NCI-H526 (cell line): ENCODE results near the gene ARHGEF37.
"Not testable (repeated sequence)": the region's sequence is repeated elsewhere in the genome, so short reads cannot be mapped to it uniquely, and the experiment has no call there.

ENCODE experiments used
- DNase-seq, 2 experiments: peaks; one replicate each; lab custom pipeline; 2025; lab: John Stamatoyannopoulos, UW

Gene ARHGEF37

DNA sequence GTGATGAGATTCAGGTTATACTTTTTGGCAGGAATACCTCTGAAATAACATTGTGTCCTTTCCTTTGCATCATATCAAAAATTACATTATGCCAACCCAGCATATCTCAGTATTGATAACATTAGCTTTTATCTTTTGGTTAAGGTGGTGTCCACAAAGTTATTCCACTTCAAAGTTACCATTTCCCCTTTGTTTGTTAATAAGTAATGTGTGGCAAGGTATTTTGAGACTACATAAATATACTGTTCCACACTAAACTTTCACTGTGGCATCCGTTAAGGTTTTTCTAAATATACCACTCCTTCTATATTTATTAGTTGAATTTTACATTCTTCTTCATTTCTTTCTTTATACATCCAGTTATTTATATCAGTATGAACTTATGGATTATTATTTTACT is 14.1 kb upstream of the ARHGEF37 start:
- DNase-seq, result no peak

- no peak for DNase-seq
Observed at GRCh38 chr5:149572170-149572569, 9.1 kb upstream of the ARHGEF37 start.

GRCh38 chr5:149572576-149573231 is 8.6 kb upstream of the ARHGEF37 start:
- DNase-seq, result no peak

GRCh38 chr5:149575131-149575530 is 6.2 kb upstream of the ARHGEF37 start:
- DNase-seq, result no peak

DNA sequence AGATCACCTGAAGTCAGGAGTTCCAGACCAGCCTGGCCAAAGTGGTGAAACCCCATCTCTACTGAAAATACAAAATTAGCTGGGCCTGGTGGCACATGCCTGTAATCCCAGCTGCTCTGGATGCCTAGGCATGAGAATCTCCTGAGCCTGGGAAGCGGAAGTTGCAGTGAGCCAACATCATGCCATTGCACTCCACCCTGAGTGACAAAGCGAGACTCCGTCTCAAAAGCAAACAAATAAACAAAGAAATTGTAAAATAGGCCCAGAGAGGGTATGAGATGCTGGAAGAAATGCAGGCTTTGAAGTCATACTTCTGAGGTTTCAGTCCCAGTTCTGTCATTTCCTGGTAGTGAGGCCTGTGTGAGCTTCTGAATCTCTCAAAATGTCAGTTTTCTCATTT is 5.3 kb upstream of the ARHGEF37 start:
- DNase-seq, result no peak

- no peak for DNase-seq
Observed at GRCh38 chr5:149578896-149579295, 2.4 kb upstream of the ARHGEF37 start.

- no peak for DNase-seq
Observed at GRCh38 chr5:149580808-149581191, 498 bp upstream of the ARHGEF37 start.

DNA sequence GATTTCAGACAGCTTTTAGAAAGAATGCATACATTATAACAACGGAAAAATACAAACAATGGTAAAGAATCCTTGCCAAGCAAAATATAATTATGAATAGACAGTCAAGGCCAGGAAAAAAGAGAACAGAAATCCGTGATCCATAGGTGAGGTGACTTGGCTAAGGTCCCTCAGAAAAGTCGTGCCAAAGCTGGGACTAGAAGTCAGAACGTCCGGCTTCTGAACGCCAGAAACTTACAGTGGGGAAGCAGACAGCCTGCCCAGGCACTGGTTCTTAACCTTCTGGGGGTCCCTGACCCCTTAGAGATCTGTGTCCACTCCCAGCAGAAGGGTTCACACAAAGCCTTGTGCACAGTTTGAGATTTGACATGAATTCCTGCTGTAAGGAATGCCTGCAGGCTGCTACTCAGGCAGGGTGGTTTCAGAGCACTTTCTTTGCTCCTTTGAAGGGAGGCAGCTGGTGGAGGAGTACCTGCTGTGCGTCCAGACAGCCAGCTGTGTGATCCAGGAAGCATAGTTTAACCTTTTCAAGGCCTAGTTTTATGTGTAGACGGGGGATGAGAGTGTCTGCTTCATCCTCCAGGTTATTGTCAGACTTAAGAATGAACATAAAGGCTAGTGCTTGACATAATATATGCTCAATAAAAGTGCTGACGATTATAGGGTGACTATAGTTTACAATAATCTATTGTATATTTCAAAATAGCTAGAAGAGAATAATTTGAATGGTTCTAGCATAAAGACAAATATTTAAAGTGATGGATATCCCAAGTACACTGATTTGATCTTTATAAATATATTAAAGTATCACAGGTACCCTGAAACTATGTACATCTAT is 852 bp downstream of the ARHGEF37 start:
- DNase-seq, result peak in 1 of 2 experiments; percentile 11

DNA sequence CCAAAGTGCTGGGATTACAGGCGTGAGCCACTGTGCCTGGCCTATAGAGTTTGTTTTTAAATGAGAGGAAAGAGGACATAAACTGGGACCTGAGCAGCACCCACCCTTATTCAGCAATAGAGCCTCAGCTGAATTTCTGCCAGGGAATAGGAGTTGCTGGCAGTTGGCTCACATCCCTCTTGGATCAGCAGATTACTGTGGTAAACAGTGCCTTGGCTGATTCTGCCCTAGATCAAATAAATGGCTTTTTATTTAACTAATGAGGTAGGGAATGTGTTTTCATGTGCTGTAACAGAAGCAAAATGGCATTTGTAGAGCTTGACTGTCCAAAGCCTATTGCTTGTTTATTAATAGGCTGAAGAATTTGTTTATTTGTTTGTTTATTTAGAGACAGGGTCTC is 2.1 kb downstream of the ARHGEF37 start:
- DNase-seq, result no peak

DNA sequence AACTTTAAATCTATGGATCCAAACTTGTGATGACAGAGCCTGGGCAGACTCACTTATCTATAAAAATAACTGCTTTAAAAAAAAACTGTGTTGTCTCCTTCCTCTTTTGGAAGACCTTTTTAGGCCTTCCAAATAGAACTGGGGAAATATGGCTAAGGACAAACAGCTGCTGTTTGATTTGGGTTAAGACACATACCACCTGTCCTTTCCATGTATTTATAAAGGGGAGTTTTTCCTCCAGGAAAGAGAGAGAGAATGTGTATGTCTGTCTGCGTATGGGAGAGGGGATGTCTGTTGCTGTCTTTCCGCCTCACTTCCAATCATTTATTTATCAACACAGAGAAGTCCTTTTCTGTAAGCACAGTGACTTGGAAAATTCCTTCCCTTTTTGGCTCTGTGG is 2.8 kb downstream of the ARHGEF37 start:
- no peak for DNase-seq

- DNase-seq, result no peak
Observed at GRCh38 chr5:149585910-149586309, 4.6 kb downstream of the ARHGEF37 start.

DNA sequence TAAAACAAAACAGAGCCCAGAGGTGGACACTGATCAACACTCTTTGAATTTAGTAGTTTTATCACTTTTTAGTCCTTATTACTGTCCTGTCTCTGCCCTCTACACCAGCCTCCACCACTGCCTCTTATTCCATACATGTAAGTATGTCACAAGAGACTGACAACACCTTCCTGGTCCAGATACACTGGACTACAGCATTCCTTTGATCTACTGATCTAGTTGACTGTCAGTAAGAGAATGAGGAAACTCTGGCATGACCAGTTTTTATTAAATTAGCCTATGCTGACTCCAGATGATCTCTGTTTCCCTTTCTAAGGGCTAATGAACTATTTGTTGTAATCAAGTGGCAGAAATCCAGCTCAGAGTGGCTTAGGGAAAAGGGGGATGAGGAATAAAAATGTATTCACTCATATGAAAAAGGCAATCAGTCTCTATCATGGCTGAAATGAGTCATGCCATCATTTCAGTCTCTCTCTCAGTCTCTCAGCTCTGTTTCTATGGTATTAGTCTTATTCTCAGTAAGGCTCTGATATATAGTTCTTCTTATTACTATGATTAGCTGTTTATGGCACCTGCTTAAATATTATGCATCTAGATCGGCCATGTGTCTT is 5.5 kb downstream of the ARHGEF37 start:
- DNase-seq, result no peak

- no peak for DNase-seq
Observed at GRCh38 chr5:149588936-149589335, 7.6 kb downstream of the ARHGEF37 start.

GRCh38 chr5:149593370-149593769 is 12.1 kb downstream of the ARHGEF37 start:
- DNase-seq, result no peak

DNA sequence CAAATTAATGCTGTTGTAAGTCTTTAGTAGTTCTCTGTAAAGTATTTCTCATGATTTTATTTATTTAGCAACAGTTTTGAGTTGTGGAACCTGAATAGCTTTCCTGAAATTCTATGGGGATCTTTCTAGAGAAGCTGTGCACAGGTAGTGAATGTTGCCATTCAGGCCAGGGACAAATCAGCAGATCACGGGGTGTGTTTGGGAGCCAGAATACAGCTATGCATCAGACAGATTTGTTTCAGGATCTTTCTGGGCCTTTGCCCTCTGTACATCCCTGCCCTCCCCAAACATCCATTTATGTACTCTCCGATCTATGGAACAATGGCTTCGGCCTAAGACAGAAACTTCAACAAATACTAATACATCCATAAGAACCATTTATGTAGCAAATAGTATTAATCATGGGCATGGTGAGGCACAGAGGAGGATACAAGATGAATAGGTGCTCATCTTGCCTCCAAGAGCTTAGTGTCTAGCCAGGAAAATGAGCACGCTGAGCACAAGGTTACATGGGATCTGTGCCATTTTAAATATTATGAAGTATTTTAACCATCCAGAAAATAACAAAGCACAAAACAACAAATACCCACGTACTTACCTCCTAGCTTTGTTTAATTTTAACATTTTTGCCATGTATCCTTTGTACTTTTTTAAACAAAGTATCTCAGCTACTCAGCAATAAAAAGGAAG is 13.1 kb downstream of the ARHGEF37 start:
- no peak for DNase-seq

DNA sequence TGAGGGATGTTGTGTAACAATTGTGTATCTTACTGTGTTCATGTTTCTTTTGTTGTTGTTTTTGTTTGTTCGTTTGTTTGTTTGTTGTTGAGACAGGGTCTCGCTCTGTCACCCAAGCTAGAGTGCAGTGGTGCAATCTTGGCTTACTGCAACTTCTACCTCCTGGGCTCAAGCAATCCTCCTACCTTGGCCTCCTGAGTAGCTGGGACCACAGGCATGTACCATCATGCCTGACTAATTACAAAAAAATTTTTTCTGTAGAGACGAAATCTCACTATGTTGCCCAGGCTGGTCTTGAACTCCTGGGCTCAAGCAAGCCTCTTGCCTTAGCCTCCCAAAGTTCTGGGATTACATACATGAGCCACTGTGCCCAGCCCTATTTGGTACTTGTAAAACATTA is 13.8 kb downstream of the ARHGEF37 start:
- not testable (repeated sequence) for DNase-seq

GRCh38 chr5:149596712-149597111 is 15.4 kb downstream of the ARHGEF37 start:
- no peak for DNase-seq

DNA sequence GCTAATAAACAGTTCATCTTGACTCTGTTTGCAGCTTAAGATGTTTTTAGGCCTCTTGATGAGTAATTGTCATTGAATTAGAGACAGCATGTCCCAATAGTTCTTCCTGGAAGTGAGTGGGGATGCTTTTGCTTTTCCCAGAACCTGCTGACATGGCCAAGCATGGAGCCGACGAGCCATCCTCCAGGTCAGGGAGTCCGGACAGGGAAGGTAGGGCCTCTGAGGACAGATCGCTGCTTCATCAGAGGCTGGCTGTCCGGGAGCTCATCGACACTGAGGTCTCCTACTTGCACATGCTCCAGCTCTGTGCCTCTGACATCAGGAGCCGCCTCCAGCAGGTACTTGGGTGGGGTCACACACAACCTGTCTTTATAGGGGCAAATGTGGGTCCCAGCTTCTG is 16.3 kb downstream of the ARHGEF37 start:
- no peak for DNase-seq

- not testable (repeated sequence) for DNase-seq
Observed at GRCh38 chr5:149598234-149598633, 16.9 kb downstream of the ARHGEF37 start.

- DNase-seq, result no peak
Observed at GRCh38 chr5:149598966-149599365, 17.7 kb downstream of the ARHGEF37 start.

DNA sequence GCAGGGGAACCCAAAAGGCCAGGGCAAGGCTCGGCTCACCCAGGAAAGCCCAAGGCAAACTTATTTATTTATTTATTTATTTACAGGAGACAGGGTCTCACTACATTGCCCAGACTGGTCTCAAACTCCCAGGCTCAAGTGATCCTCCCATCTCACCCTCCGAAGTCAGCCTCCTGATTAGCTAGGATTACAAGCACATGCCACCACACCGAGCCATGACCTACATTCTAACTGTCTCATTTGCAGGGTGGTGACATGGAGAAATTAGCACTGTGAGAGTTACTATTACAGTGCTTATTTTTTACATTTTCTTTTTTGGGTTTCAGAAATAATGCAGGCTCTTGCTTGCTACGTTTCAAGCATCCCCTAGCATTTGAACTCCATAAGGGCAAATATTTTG is 18.1 kb downstream of the ARHGEF37 start:
- DNase-seq, result no peak

DNA sequence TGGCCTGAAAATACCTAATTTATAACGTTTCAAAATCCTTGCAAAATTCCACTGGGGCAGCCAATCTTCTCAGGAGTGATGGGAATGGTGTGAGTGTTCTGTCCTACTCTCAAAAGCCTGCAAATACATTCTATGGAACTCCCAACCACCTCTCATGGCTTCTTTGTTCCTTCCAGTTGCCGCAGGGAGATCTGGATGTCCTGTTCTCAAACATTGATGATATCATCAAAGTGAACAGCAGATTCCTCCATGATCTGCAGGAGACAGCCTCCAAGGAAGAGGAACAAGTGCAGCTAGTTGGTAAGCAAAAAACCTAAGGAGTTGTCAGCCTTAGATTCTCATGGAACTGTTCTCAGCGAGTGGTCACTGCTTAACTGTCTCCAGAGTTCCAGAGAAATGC is 19.6 kb downstream of the ARHGEF37 start:
- no peak for DNase-seq

- DNase-seq, result no peak
Observed at GRCh38 chr5:149603210-149603609, 21.9 kb downstream of the ARHGEF37 start.
